Measurements from ENCODE around the gene STK11. TPM values are rescaled to one million over a fixed set of nuclear protein-coding genes. Genes with fewer than 3 reads are reported as not detected.

Gene STK11
- total RNA-seq, 1 donor from 2014 or later: 67.6 TPM

GRCh38 chr19:1163283-1163933 is 42.2 kb upstream of the STK11 start:
- Mint-ChIP-seq H3K27me3 (no peaks in the 10 kb centered on the region), H3K4me1 (peaks cover 8% of the 10 kb centered on the region), H3K9me3 (no peaks in the 10 kb centered on the region), H3K4me3 (no peak overlapping the region), H3K36me3 (ENCODE audit: low read depth) (peaks cover 9% of the 10 kb centered on the region), H3K27ac (no peak overlapping the region)
- no peak for DNase-seq
- no peak for TF ChIP-seq CTCF (IDR thresholded peaks at IDR 0.05)
- intact Hi-C loops (cut with micrococcal nuclease): no loop called here
- CTCF ChIA-PET: no interaction called here
- POLR2A ChIA-PET: interaction anchor here (0.5 to 0.8 kb wide), 2 partner anchors 40 to 1138 kb away, joined by 3 to 4 read pairs; no protein-coding TSS in a partner anchor
- ATAC-seq (ENCODE audit: low read depth): no peak

GRCh38 chr19:1163934-1164683 is 41.5 kb upstream of the STK11 start:
- H3K36me3 Mint-ChIP-seq (ENCODE audit: low read depth): peaks cover 11% of the 10 kb centered on the region
- no peak for ATAC-seq (ENCODE audit: low read depth)
- no peak for DNase-seq
- H3K4me3 Mint-ChIP-seq: no peak overlapping the region
- TF ChIP-seq CTCF (IDR thresholded peaks at IDR 0.05): no peak
- H3K27me3 Mint-ChIP-seq: no peaks in the 10 kb centered on the region
- peaks cover 11% of the 10 kb centered on the region for H3K4me1 Mint-ChIP-seq
- POLR2A ChIA-PET: interaction anchor here (0.5 to 0.8 kb wide), 2 partner anchors 41 to 1137 kb away, joined by 3 to 4 read pairs; no protein-coding TSS in a partner anchor
- intact Hi-C loops (cut with micrococcal nuclease): no loop called here
- CTCF ChIA-PET: no interaction called here
- H3K27ac Mint-ChIP-seq: no peak overlapping the region
- H3K9me3 Mint-ChIP-seq: no peaks in the 10 kb centered on the region

GRCh38 chr19:1164684-1165531 is 40.7 kb upstream of the STK11 start:
- no peak for DNase-seq
- H3K9me3 Mint-ChIP-seq: no peaks in the 10 kb centered on the region
- H3K27me3 Mint-ChIP-seq: no peaks in the 10 kb centered on the region
- CTCF ChIA-PET: no interaction called here
- peaks cover 14% of the 10 kb centered on the region for H3K36me3 Mint-ChIP-seq (ENCODE audit: low read depth)
- intact Hi-C loops (cut with micrococcal nuclease): no loop called here
- ATAC-seq (ENCODE audit: low read depth): no peak
- peaks cover 15% of the 10 kb centered on the region for H3K4me1 Mint-ChIP-seq
- POLR2A ChIA-PET: no interaction called here
- TF ChIP-seq CTCF (IDR thresholded peaks at IDR 0.05): no peak
- H3K27ac Mint-ChIP-seq: no peak overlapping the region
- H3K4me3 Mint-ChIP-seq: no peak overlapping the region

GRCh38 chr19:1166872-1167573 is 38.6 kb upstream of the STK11 start:
- ChIA-PET CTCF (no interaction called here), POLR2A (no interaction called here)
- ATAC-seq (ENCODE audit: low read depth) (no peak), DNase-seq (no peak)
- Mint-ChIP-seq H3K9me3 (no peaks in the 10 kb centered on the region), H3K36me3 (ENCODE audit: low read depth) (peaks cover 20% of the 10 kb centered on the region), H3K27me3 (no peaks in the 10 kb centered on the region), H3K4me3 (no peak overlapping the region), H3K4me1 (peaks cover 24% of the 10 kb centered on the region), H3K27ac (no peak overlapping the region)
- intact Hi-C loops (cut with micrococcal nuclease): no loop called here
- TF ChIP-seq CTCF (IDR thresholded peaks at IDR 0.05): no peak

Data from activated B cell treated with CpG ODN at 0.5 μM for 24 hours (primary cell).